ENCODE results near the gene SLC1A5. TPM values are rescaled to one million over a fixed set of nuclear protein-coding genes. Genes with fewer than 3 reads are reported as not detected.
"Not testable (repeated sequence)": the region's sequence is repeated elsewhere in the genome, so short reads cannot be mapped to it uniquely, and the experiment has no call there.

SLC1A5 gene
- total RNA-seq, 1 donor from 2014 or later, result 91.4 TPM

DNA sequence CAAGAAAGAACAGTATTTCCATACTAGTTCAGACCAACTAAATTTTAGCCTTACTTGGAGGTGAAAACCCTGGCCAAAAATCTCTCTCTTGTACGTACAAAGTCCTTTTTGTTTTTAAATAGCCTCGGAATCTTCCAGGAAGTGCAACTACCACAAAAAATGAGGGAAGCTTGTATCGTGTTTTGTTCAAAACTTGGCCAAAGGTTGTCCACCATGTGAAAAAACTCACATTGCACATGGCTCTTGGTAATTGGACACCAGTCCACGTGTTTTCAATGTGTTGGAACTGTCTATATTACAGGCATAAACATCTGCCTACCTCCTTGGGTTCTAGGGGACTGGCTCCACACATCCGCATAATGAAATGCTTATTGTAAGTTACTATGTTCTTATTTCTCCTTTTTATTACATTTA lies 27.0 kb downstream of the SLC1A5 start:
- Mint-ChIP-seq H3K4me1 (ENCODE audit: unreplicated experiment) (peaks cover 11% of the 10 kb centered on the region), H3K27me3 (no peaks in the 10 kb centered on the region), H3K36me3 (no peaks in the 10 kb centered on the region), H3K9me3 (no peaks in the 10 kb centered on the region), H3K4me3 (no peak overlapping the region), H3K27ac (no peak overlapping the region)
- TF ChIP-seq, protein P1, sequence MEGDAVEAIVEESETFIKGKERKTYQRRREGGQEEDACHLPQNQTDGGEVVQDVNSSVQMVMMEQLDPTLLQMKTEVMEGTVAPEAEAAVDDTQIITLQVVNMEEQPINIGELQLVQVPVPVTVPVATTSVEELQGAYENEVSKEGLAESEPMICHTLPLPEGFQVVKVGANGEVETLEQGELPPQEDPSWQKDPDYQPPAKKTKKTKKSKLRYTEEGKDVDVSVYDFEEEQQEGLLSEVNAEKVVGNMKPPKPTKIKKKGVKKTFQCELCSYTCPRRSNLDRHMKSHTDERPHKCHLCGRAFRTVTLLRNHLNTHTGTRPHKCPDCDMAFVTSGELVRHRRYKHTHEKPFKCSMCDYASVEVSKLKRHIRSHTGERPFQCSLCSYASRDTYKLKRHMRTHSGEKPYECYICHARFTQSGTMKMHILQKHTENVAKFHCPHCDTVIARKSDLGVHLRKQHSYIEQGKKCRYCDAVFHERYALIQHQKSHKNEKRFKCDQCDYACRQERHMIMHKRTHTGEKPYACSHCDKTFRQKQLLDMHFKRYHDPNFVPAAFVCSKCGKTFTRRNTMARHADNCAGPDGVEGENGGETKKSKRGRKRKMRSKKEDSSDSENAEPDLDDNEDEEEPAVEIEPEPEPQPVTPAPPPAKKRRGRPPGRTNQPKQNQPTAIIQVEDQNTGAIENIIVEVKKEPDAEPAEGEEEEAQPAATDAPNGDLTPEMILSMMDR (conservative IDR thresholded peaks at IDR 0.05), result no peak
- no peak for DNase-seq (ENCODE audit: extremely low spot score, unreplicated experiment)

DNA sequence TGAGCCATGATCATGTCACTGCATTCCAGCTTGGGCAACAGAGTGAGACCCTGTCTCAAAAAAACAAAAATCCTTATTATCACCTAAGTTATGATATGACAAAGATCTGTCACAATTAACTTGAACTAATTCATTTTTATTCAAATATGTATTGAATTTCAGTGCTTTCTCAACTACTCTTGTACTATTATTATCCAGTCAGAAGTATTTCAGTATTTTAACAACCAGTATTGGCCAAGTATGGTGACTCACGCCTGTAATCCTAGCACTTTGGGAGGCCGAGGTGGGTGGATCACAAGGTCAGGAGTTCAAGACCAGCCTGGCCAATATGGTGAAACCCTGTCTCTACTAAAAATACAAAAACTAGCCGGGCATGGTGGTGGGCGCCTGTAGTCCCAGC lies 27.5 kb downstream of the SLC1A5 start:
- H3K36me3 Mint-ChIP-seq; DNase-seq (ENCODE audit: extremely low spot score, unreplicated experiment); H3K4me3 Mint-ChIP-seq; H3K9me3 Mint-ChIP-seq; H3K27ac Mint-ChIP-seq; H3K27me3 Mint-ChIP-seq: not testable (repeated sequence)
- peaks cover 11% of the 10 kb centered on the region for H3K4me1 Mint-ChIP-seq (ENCODE audit: unreplicated experiment)

DNA sequence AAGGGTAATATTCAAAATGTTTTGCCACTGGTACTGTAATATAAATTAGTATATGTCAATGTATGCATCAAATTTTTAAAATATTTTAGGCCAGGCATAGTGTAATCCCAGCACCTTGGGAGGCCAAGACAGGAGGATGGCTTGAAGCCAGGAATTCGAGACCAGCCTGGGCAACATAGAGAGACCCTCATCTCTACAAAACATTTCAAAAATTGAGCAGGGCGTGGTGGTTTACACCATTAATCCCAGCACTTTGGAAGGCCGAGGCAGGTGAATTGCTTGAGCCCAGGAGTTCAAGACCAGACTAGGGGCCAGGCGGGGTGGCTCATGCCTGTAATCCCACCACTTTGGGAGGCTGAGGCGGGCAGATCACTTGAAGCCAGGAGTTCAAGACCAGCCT lies 28.0 kb downstream of the SLC1A5 start:
- Mint-ChIP-seq H3K9me3 (no peaks in the 10 kb centered on the region), H3K4me3 (no peak overlapping the region), H3K27ac (no peak overlapping the region), H3K27me3 (no peaks in the 10 kb centered on the region), H3K4me1 (ENCODE audit: unreplicated experiment) (peaks cover 11% of the 10 kb centered on the region), H3K36me3 (no peaks in the 10 kb centered on the region)
- DNase-seq (ENCODE audit: extremely low spot score, unreplicated experiment), result no peak
- TF ChIP-seq, protein P1 (conservative IDR thresholded peaks at IDR 0.05), result no peak

DNA sequence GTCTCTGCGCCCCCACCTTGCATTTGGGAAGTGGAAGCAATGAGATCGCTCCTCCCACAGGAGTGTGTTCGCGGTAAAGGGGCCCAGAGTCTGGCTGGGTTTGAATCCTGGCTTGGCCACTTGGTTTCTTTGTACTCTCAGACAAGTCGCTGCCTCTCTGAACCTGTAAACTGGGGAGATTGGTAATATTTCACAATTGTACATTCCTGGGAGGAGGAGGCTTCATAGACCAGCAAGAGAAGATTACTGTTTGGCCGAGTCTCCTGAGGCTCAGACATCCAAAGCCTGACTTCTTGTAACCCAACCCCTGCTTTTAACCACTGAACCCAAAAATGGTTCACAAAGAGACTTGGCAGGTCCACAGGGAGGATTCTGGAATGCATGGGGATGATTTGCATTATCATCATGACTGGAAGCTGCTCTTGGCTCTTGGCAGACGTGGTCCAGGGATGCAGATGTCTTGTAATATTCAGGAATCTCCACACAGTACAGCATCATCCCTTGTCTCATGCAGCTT lies 28.5 kb downstream of the SLC1A5 start:
- Mint-ChIP-seq H3K4me1 (ENCODE audit: unreplicated experiment) (peaks cover 8% of the 10 kb centered on the region), H3K27ac (no peak overlapping the region), H3K27me3 (no peaks in the 10 kb centered on the region), H3K36me3 (no peaks in the 10 kb centered on the region), H3K4me3 (no peak overlapping the region), H3K9me3 (no peaks in the 10 kb centered on the region)
- TF ChIP-seq, protein P1 (conservative IDR thresholded peaks at IDR 0.05), result no peak
- DNase-seq (ENCODE audit: extremely low spot score, unreplicated experiment), result no peak

DNA sequence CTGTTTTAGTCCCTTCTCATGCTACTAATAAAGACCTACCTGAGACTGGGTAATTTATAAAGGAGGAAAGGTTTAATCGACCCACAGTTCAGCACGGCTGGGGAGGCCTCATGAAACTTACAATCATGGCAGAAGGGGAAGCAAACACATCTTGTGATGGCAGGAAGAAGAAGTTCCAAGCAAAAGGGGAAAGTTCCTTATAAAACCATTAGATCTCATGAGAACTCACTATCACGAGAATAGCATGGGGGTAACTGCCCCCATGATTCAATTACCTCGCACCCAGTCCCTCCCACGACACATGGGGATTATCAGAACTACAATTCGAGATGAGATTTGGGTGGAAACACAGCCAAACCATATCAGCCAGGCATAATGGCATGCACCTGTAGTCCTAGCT lies 29.2 kb downstream of the SLC1A5 start:
- no peaks in the 10 kb centered on the region for H3K36me3 Mint-ChIP-seq

DNA sequence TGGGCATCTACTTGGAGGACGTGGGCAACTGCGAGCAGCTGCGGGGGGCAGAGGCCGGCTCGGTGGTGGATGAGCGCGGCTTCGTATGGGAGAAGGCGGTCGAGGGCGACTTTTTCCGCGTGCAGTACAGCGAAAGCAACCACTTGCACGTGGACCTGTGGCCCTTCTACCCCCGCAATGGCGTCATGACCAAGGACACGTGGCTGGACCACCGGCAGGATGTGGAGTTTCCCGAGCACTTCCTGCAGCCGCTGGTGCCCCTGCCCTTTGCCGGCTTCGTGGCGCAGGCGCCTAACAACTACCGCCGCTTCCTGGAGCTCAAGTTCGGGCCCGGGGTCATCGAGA lies 31.9 kb downstream of the SLC1A5 start:
- peaks cover 7% of the 10 kb centered on the region for H3K4me1 Mint-ChIP-seq (ENCODE audit: unreplicated experiment)
- peaks cover 7% of the 10 kb centered on the region for H3K36me3 Mint-ChIP-seq
- no peak overlapping the region for H3K27ac Mint-ChIP-seq
- no peak for DNase-seq (ENCODE audit: extremely low spot score, unreplicated experiment)
- no peaks in the 10 kb centered on the region for H3K27me3 Mint-ChIP-seq
- H3K4me3 Mint-ChIP-seq, result no peak overlapping the region
- no peaks in the 10 kb centered on the region for H3K9me3 Mint-ChIP-seq
- TF ChIP-seq, protein P1 (conservative IDR thresholded peaks at IDR 0.05), result no peak

More for the DNA sequence above, 29.2 kb downstream of the SLC1A5 start:
- no peaks in the 10 kb centered on the region for H3K27me3 Mint-ChIP-seq
- peaks cover 7% of the 10 kb centered on the region for H3K4me1 Mint-ChIP-seq (ENCODE audit: unreplicated experiment)
- no peak overlapping the region for H3K4me3 Mint-ChIP-seq
- no peak overlapping the region for H3K27ac Mint-ChIP-seq
- DNase-seq (ENCODE audit: extremely low spot score, unreplicated experiment), result no peak
- TF ChIP-seq, protein P1 (conservative IDR thresholded peaks at IDR 0.05), result no peak
- no peaks in the 10 kb centered on the region for H3K9me3 Mint-ChIP-seq
